NCI-H748 treated with DMSO at 0.1 percent for 48 hours (cell line): Measurements from ENCODE around the gene CYP27B1.
"Not testable (repeated sequence)": the region's sequence is repeated elsewhere in the genome, so short reads cannot be mapped to it uniquely, and the experiment has no call there.

Source experiments
- DNase-seq: peaks from one replicate; lab custom pipeline; 2025; lab: John Stamatoyannopoulos, UW

Gene CYP27B1

DNA sequence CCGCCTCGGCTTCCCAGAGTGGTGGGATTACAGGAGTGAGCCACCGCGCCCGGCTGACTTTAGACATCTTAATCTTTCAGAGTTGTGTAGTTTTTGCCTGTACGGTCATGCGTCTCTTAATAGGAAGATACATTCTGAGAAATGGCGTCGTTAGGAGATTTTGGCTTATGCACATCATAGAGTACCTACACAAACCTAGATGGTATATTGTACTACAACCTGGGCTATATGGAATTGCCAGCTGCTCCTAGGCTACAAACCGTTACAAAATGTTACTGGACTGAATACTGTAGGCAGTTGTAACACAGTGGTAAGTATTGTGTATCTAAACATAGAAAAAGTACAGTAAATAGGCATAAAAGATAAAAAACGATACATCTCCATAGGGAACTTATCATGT is 17.0 kb upstream of the CYP27B1 start:
- no peak for DNase-seq

DNA sequence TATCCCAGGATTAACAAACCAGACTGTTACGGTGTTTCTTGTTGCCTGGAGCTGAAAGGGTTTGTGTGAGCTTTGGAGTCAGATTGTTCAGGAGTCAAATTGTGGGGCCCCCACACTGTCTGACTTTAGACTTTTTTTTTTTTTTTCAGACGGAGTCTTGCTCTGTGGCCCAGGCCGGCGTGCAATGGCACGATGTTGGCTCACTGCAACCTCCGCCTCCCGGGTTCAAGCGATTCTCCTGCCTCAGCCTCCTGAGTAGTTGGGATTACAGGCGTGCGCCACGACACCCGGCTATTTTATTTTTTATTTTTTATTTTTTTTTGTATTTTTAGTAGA is 16.6 kb upstream of the CYP27B1 start:
- DNase-seq = no peak

- peak; percentile 86 for DNase-seq
These were observed 16.0 kb upstream of the CYP27B1 start, which contains the start of gene TSFM for GRCh38 chr12:57782608-57783465. TSFM (plus strand) TSS chr12:57782787; CDS start chr12:57782802, 15 bp downstream.

DNA sequence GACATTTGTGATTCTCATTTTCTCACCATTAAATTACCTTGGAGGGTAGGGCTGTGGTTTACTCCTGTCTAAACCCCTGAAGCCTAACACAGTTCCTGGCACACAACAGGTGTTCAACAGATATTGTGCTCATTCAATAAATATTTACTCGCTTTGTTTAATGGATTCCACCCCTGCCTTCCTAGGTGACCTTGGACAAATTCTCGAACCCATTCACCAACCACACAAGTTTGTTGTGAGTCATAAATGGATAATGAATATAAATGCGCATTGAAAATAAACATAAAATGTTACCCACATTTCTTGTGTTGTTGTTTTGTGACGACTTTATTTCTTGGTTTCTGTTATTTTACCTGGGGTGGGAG is 15.3 kb upstream of the CYP27B1 start:
- DNase-seq = no peak

GRCh38 chr12:57781801-57782200 is 14.9 kb upstream of the CYP27B1 start:
- no peak for DNase-seq

DNA sequence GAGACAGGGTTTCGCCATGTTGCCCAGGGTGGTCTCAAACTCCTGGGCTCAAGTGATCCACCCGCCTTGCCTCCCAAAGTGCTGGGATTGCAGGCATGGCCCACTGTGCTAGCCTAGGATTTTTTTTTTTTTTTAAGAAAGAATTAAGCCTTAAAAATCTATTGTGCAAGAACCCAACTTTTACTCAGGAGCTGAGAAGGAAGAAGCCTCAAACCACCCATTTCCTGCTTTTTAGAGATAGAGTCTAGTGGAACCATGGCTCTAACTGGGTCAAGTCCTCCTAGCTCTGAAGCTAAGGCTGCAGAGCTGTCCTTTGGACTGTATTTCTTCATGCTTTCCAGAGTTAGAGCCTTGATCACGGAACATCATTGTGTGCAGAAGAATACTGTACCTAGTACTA is 14.4 kb upstream of the CYP27B1 start:
- DNase-seq = no peak

GRCh38 chr12:57780284-57780897 is 13.5 kb upstream of the CYP27B1 start:
- DNase-seq = no peak

GRCh38 chr12:57779736-57780135 is 12.9 kb upstream of the CYP27B1 start:
- no peak for DNase-seq

- no peak for DNase-seq
These were observed 11.0 kb upstream of the CYP27B1 start for GRCh38 chr12:57777911-57778310.

- DNase-seq = no peak
These were observed 10.5 kb upstream of the CYP27B1 start for GRCh38 chr12:57777367-57777766.

GRCh38 chr12:57776247-57776587 is 9.3 kb upstream of the CYP27B1 start:
- no peak for DNase-seq

- DNase-seq = no peak
These were observed 8.8 kb upstream of the CYP27B1 start for GRCh38 chr12:57775563-57776246.

GRCh38 chr12:57775044-57775443 is 8.2 kb upstream of the CYP27B1 start:
- DNase-seq = no peak

GRCh38 chr12:57774634-57775033 is 7.8 kb upstream of the CYP27B1 start:
- not testable (repeated sequence) for DNase-seq

- DNase-seq = no peak
These were observed 5.8 kb upstream of the CYP27B1 start, which contains the start of gene EEF1AKMT3 for GRCh38 chr12:57772429-57773322. EEF1AKMT3 (plus strand) TSS chr12:57772614; CDS start chr12:57772725, 111 bp downstream.

DNA sequence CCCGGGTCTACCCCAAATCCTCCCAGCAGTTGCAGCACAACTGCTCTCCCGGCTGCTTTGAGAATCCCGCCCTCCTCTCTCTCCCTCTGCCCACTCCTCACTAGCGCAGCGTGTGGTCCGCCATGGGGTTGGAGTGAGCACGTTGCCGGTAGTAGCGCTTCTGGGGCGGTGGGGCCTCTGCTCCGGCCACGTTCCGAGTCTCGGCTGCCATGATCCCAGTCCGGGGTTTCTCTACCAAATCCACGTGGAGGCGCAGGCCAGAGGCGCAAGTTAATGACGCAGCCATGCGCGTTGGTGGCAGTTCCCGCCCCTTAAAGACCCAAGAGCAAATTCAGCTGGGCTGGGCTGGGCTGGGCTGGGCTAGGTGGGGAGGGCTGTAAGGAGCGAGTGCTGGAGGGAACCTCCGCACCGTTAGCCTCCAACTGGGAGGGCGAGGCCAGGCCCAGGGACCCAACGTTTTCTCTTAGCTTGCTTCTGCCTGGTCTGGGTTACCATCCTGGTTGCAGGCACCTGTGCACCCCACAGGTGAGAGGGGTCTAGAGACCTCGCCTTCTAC is 5.1 kb upstream of the CYP27B1 start, which contains the start of gene METTL1:
METTL1 (minus strand) TSS at position 233 of the 556 bp plus-strand sequence; CDS start at position 211, 22 bp downstream.
- peak; percentile 83 for DNase-seq

DNA sequence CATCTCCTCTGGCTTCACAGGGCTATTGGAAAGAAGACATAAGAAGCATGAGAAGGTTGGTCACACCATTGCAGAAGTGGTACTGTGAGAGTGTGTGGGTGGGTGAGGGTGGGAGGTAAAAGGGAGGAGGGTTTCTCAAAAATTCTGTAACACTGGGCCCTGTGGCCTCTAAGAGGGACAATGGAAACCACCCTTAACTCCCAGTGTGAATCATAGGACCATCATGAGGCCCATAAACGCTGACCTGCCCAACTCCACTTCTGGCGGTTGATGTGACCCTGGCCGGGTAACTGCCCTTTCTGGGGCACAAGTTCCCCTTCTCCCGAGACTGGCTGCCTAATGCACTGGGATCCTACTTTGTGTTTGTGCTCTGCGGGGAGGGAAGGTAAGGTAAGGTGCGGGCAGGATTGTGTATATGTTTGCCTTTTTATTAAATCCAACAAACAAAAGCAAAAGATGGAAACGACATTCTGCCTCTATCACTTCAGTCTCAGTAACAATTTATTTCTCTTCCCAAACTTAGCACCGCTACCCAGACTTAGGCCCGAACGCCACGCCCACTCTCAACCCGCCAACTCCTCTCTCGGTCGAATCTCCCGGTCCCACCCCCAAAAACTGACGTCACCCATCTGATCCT is 4.5 kb upstream of the CYP27B1 start:
- peak; percentile 60 for DNase-seq

DNA sequence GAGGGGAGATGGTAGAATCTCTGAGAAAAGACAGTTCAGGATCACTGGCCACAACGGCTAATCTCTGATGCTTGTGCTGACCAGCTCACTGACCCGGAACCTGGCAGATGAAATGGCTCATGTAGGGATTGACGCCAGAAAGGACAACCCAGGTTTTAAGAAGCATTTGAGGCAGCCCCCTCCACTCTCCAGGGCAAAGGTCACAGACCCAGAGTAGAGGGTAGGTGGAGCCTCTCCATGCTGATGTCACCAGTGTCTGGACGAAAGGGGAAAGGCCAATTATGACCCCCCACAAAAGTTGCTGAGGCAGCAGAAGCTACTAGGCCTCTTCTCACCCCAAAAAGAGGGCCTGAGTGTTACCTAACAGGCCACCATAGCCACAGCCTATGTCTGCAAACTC is 3.9 kb upstream of the CYP27B1 start:
- no peak for DNase-seq

DNA sequence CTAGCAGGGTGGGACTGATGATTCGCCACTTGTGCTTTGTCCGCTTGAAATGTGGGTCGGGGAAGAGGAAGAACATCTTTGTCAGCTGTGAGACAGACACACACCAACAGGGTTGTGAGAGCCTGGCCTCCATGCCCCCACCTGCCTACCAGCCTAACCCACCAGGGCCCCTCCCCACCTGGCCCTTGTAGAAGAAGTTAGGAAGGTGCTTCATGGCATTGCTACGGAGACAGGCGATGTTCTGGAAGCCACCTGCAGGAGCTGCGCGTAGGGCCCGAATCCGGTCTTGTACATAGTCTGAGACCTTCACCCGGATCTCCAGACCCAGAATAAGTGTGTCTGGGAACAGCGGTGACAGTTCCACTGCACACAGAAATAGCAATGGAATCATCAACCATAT is 2.7 kb upstream of the CYP27B1 start:
- no peak for DNase-seq

GRCh38 chr12:57767876-57768275 is 998 bp upstream of the CYP27B1 start:
- no peak for DNase-seq

GRCh38 chr12:57767305-57767698 is 424 bp upstream of the CYP27B1 start:
- no peak for DNase-seq
